CD4-positive, alpha-beta T cell treated with Interleukin-17A for 4 hours (primary cell): ENCODE data around the gene GM2A.
"Not testable (repeated sequence)": the region's sequence is repeated elsewhere in the genome, so short reads cannot be mapped to it uniquely, and the experiment has no call there.

ENCODE experiments used
- DNase-seq: peaks from one replicate; pipeline ENCODE4 v3.0.0-alpha.2; 2020; ENCODE audit warnings: mixed read lengths

Gene GM2A

DNA sequence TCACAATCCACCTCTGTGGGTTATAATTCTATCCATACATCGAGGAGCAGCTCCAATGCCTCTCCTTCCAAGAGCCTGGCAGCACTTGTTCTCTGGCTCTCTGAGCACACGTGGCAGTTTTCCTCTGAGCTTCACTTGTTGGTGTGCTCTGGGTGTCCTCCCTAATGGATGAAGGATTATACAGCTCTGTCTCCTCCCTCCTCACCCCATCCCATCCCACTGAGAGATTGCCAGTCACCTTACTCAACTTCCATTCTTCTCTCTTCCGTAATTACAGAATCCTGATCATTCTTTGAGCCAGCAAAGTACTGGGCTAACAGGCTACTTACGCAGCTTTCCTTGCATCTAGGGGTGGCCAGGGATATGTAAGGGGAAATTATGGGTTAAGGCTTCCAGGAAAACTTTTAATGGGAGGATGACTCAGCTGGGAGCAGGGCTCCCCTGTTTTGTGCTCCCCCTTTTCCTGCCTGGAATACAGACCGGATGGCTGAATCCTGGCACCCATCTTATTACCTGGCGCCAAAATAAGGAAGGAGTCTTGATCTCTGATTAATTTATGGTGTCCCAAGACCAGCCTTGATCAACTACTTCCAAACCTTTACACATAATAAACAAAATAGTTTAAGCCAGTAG, 22.8 kb upstream of the GM2A start:
- DNase-seq, result no peak

DNA sequence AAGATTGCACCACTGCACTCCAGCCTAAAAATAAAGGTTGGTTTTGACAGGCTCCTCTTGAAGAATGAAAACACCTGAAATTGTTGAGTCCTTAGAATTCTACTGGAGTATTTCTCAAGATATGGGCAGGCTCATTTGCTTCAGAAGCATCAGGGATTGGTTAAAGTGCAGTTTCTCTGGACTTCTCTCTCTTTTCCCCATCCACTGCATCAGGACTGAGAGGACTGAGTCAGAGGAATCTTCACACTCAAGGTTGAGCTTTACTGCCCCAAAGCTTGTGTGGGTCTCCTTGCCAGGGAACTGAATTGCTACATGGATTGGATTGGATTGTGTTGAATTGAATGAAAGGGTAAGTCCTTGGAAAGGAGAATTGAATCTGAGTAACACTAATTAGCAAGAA, 21.6 kb upstream of the GM2A start:
- DNase-seq, result no peak

DNA sequence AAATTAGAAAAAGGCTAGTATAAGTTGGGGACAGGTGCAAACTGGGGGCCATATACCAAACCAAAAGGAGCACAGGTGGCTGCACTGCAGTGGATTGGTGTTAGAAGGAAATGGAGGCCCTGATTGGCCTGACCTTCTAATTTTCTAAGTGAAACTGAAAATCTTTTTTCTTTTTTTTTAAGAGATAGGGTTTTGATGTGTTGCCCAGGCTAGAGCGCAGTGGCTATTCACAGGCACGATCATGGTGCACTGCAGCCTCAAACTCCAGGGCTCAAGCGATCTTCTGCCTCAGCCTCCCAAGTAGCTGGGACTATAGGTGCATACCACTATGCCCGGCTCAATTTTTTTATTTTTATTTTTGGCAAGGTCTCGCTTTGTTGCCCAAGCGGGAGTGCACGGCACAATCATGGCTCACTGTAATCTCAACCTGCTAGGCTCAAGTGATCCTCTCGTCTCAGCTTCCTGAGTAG, 19.3 kb upstream of the GM2A start:
- no peak for DNase-seq

DNA sequence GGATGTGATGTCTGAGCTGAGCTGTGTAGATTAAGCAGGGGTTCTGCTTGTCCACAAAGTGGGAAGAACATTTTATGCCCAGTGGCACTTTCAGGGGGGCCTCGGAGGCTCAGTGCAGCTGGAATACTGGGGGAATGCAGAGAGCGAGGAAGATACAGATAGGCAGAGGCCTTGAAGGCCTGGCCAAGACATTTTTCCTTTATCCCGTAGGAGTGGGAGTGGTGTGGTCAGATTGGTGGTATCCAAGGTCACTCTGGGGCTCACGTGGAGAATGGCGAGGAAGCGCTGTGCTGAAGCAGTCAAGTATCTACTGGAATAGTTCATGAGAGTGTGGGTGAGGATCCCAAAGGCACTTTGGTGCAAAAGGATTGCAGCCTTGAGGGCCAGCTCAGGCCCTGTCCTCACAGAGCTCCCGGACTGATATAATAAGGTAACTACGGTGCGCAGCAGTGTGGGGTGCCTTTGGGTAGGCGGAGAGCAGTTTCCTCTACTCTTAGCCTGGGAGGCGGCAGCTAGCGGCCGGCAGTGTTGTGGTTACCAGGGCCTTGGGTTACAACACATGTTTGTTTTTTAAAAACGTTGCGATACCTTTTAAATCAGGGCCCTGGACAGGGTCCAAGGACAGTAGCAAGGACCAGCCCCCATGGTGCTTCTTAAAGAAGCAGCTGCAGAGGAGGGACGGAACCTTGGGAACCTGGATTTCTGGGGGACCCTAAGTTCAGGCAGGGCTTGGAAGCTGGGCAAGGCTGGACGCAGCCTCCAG, 18.3 kb upstream of the GM2A start:
- DNase-seq, result peak; percentile 61

DNA sequence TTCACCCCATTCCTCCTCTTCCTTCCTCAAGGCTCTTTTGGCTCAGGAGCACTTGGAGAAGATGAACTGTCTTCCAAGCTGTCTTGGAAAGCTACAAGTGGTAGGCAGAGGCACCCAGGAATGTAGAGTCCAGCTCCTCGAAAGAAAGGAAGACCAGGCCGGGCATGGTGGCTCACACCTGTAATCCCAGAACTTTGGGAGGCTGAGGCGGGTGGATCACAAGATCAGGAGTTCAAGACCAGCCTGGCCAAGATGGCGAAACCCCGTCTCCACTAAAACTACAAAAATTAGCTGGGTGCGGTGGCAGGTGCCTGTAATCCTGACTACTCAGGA, 17.8 kb upstream of the GM2A start:
- not testable (repeated sequence) for DNase-seq

DNA sequence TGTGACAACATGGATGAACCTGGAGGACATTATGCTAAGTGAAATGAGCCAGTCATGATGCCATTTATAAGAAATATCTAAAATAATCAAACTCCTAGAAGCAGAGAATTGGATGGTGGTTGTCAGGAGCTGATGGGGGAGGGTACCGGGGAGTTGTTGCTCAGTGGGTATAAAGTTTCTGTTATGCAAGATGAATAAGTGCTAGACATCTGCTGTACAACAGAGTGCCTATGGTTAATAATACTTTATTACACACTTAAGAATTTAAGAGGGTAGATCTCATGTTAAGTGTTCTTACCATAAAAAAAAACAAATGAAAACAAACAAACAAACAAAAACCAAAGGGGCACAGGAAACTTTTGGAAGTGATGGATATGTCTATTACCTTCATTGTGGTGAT, 16.1 kb upstream of the GM2A start:
- DNase-seq, result no peak

DNA sequence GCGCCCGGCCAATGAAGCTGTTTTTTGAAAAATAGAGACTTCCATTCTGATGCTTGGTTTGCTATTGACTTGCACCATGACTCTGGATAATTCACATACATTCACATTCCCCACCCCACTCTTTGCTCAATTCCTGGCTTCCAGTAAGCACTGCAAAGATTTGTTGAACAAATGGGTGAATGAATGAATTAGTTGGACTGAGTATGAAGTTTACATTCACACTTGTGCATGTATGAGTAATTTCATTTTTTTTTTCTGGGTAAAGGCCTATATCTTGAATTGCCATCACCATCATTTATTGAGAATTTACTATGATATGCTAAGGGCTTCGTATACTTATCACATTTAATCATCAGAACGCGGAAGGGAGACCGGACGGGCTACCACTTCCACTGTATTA, 15.3 kb upstream of the GM2A start:
- no peak for DNase-seq

DNA sequence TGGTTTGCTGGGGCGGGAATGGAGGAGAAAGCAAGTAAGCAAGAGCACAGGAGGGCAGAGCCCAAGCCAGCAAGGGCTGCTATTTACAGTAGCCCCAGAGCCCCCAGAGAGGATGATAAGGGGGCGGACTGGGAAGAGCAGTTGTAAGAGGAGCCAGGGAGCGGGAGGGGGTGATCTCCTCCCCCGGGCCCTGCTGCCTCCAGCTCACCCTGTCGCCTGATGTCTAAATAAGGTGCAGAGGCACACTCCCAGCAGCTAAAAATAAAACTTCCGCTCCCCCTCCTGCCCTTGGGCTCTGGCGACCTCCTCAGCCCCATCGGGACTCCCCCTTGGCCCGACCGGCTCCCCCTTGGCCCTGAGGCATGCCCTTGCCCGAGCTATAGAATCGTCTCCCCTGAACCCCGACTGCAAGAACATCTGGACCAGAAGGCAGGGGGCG, 14.7 kb upstream of the GM2A start:
- no peak for DNase-seq

DNA sequence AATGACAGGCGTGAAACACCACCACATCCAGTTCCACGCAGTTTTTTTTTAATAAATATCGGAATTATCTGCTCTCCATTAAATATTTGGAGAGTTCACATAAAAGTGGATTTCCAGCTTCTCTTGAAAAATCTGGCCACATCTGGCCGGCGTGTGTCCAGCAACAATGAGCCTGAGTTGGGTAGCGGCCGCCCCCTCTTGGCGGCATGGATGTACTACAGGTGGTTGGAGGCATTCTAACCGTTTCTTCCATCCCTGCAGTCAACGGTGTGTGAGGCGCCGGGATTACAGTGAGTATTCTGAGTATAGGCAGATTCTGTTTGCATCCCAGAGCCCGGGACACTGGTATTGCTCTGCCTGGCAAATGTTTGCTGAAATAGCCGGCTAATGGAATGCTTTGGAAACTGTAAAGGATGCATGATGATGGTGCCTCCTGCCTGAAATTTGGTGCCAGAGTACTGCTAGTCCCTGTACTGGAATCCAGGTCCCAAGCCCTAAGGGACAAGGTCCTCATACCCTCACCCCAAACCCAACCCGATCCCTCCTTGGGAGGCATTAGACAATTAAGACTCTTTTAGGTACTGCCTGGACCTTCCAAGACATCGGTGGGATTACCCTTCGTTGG, 13.6 kb upstream of the GM2A start:
- DNase-seq, result peak; percentile 74

DNA sequence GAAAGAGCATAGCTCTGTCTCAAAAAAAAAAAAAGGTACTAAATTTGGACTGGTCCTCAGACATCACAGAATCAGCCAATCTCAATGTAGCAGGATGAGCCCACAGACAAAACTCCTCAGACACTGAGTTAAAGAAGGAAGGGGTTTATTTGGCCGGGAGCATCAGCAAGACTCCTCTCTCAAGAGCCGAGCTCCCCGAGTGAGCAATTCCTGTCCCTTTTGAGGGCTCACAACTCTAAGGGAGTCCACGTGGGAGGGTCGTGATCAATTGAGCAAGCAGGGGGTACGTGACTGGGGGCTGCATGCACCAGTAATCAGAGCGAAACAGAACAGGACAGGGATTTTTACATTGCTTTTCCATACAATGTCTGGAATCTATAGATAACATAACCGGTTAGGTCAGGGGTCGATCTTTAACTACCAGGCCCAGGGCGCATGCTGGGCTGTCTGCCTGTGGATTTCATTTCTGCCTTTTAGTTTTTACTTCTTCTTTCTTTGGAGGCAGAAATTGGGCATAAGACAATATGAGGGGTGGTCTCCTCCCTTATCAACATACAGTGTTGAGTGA, 12.6 kb upstream of the GM2A start:
- DNase-seq, result not testable (repeated sequence)

DNA sequence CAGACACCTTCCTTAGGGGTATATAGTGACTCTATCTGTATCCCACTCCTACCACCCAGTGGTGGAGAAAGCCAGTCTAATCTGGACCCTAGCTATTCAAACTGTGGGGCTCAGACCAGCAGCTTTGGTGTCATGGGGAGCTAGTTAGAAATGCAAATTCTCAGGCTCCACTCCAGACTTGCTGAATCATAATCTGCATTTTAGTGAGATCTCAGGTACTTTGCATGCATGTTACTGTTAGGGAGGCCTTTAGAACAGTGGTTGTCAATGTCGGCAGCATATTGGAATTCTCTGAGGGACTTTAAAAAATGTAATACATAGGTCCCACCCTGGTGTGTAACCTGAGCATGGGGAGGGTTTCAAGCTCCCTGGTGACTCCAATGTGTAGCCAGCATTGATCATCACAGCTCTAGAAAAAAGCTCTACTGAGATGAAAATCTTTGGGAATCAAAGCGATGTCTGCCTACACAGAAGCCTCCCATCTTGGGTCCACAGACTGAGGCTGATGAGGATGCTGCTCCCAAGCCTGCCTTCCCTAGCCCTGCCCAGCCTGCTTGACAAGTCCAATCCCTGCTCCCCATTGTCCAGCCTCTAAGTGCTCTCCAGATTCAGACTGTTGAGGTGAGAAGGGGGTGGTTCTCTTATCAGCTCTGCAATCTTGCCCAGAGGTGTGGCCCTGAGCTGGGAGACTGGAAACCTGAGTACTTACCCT, 11.9 kb upstream of the GM2A start:
- no peak for DNase-seq

DNA sequence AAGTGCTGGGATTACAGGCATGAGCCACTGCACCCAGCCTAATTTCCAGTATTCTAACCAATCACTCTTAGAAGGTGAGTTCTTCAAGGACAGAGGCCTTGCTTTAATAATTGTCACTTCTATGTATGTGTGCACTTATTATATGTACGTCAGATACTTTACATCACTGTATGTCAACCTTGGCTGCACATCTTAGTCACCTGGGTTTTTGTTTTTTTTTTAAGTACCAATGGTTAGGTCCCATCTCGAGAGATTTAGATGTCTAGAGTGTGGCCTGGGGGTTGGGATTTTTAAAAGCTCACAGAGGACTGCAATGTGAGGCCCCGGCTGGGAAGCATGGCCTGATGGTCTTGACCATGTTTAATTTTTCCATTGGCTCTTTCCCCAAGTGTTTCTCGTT, 9.9 kb upstream of the GM2A start:
- DNase-seq, result no peak

DNA sequence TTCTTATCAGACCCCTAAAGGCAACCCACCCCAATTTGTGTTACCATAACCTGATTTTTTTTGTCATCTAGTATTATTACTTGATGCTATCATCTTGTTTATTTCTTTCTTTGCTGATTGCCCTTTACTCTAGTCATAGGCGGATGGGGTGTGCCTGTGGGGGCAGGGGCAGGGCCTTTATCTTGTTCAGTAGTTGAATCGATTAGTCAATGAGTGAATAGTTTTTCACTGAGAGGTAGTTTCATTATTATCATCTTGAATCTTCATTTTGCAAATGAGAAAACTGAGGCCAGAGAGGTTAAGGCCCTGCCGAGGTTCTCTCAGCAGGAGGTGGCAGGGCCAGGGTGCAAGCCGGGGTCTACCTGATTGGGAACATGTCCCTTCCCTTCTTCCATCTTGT, 9.4 kb upstream of the GM2A start:
- DNase-seq, result peak; percentile 19

DNA sequence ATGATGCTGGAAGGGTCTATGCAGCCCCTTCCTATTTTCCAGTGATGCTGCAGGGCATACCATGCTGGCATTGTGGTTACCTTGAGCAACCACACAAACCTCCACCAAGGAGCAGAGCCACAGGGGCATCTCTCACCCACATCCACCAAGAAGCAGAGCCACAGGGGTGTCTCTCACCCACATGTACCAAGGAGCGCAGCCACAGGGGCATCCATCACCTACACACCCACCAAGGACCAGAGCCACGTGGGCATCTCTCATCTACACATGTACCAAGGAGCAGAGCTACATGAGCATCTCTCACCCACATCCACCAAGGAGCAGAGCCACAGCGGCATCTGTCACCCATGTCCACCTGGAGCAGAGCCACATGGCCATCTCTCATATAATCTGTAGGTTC, 8.8 kb upstream of the GM2A start:
- no peak for DNase-seq

DNA sequence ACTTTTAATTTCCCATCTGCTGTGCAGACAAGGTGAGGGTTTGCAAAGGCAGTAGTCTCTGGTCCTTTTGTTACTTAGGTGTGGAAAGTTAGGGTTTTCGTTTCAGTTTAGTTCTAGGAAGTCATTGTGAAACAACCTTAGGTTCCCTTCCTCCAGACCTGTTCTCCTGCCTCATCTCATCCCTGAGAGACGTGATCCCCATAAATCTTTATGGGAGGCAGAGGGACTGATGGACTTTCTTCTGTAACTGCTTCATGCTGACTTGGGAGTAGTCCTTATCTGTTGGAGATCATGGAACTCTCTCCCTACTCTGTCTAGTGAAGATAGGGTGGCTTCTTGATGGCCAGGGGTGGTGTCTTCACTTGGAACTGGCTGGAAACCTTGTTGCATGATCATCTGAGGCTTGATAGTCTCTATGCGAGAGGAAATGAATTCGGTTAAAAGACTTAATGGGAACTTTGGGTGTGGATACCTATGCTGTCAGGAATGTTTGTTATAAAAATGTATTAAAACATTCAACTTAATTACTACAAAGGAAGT, 7.2 kb upstream of the GM2A start:
- no peak for DNase-seq

DNA sequence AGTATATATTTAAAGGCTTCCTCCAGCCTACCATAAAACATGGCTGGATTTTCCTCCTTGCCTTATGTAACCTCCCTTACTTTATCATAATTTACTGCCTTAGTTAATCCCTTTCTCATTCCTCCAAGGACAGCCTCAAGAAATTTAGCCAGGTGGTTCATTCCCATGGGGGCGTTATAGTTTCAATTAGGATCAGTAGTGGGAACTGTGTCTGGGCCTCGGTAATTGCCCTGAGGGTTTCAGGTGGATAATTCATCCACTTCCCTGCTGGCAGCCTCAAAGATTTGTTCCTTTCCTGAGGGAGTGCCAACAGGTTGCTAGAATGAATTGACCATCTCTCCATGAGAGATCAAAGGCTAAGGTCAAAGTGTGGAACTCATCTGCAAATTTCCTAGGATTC, 4.3 kb upstream of the GM2A start:
- no peak for DNase-seq

DNA sequence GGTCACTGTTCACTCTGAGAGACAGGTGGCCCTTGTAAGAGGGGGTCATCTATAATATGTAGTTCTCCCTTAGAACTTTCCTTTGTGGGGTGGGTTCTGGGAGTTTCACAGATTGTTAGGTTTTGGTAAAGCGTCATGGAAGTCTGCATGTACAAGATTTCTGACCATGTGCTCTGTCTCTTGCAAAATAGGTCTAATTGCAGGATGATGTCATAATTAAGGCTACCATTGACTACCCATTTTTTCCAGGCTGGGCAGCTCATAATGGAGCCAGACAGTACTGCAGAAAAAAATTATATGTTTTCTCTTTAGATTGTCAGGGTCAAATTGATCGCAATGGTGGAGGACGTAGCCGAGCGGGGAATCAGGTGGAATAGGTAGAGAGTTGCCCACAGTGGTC, 3.7 kb upstream of the GM2A start:
- no peak for DNase-seq

DNA sequence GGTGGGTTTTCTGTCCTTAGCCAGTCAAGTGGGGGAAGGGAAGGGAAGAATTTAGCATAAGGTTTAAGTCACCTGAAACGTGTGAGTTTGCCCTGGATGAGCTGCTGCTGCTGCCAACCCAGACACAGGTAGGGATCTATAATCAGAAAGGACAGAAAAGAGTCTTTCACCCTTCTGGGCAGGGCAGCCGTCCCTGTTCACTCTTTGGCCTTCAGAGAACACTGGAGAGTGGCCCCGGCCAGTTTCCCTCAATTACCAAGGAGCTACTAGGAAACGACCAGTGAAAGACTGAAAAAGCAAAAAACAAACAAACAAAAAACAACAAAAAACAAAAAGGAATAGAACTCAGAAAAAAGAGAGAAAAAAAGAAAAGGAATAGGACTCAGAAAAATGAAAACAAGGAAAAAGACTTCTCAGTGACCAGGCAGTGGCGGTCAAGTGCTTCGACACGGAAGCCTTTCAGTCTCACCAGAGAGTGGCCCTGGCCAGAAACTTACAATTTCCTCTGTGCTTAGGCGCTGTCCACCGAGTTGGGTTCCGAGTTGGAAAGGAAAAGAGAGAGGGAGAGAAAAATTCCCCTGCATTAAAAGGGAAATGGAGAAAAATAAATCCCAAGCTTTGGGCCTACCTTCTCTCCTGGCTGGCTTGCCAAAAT, 2.5 kb upstream of the GM2A start:
- no peak for DNase-seq

DNA sequence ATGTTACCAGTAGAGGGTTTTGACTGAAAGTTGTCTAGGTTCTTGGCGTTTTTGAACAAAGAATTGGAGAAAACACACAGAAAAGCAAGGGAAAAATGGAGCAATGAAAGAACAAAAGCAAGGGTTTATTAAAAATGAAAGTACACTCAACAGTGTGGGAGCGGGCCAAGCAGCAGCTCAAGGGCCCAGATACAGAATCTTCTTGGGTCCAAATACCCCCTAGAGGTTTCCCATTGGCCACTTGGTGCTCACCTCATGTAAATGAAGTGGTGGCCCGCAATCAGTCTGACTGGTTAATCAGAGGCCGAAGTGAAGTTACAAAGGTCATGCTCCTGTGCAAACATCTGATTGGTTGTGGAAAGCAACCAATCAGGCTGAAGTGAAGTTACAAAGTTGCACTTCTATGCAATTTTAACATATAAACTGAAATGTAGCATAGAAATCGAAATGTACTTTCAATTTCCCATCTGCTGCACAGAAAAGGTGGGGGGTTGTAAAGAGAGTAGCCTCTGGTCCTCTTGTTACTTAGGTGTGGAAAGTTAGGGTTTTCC, 1.9 kb upstream of the GM2A start:
- DNase-seq, result no peak

DNA sequence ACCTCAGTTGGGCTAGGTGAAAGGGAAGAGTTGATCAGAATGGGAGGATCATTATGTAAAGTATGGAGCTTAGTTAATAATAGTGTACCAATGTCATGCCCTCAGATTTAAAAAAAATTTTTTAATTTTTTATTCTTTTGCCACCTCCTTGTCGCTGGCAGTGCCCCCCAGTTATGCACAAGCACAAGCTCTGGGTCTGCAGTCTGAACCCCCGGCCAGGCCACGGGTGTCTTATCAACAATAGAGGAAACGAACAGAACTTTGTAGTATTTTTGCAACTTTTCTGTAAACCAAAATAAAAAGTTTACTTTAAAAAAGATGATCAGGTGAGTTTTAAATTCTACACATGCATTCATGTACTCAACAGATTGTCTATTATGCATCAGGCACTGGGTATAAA, 1.4 kb upstream of the GM2A start:
- DNase-seq, result no peak

DNA sequence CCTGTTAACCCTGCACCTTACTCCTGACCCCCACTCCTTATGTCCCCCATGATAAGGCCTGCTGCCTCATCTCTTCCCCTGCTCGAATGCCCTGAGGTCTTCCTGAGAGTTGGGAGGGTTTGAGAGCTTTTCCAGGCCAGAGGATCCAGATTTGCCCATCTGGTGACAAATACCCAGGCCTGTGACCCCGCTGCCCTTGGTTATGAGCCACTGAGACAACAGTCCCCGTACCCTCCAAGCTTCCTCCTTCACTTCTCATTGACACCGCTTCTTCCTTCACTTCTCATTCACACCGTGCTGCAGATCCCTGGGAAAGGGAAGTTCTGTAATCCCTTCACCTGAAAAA, 593 bp downstream of the GM2A start:
- no peak for DNase-seq

DNA sequence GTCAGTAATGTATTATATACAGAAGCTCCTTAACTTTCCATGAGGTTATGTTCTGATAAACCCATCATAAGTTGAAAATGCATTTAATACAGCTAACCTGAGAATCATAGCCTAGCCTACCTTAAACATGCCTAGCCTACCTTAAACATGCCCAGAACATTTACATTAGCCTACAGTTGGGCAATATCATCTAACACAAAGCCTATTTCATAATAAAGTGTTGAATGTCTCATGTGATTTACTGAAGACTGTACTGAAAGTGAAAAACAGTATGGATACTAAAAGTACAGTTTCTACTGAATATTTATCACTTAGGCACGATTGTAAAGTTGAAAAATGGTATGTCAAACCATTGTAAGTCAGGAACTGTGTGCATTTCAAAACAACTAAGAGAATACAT, 1.6 kb downstream of the GM2A start:
- no peak for DNase-seq
